ENCODE results near the gene CACHD1.

DNA sequence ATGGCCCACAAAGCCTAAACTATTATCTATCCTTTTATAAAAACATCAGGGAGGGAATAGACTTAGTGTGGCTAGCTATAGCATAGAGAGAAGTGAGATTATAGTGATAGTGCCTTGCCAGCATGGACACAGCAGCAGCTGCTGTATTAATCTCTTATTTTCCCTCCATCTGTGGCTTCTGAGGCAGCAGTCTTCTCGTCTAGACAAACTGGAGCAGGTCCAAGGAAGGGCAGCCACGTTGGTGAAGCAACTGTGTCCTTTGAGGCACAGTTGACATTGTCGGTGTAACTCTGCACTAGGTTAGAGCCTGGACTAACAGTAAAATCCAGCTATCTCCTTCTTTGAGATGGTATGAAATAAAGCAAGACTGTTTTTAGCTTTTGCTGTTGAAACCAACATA, 131.3 kb downstream of the CACHD1 start:
- TF ChIP-seq, protein P1, sequence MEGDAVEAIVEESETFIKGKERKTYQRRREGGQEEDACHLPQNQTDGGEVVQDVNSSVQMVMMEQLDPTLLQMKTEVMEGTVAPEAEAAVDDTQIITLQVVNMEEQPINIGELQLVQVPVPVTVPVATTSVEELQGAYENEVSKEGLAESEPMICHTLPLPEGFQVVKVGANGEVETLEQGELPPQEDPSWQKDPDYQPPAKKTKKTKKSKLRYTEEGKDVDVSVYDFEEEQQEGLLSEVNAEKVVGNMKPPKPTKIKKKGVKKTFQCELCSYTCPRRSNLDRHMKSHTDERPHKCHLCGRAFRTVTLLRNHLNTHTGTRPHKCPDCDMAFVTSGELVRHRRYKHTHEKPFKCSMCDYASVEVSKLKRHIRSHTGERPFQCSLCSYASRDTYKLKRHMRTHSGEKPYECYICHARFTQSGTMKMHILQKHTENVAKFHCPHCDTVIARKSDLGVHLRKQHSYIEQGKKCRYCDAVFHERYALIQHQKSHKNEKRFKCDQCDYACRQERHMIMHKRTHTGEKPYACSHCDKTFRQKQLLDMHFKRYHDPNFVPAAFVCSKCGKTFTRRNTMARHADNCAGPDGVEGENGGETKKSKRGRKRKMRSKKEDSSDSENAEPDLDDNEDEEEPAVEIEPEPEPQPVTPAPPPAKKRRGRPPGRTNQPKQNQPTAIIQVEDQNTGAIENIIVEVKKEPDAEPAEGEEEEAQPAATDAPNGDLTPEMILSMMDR (IDR thresholded peaks at IDR 0.05; ENCODE audit: low read depth, low read length), result no peak
- no peak for TF ChIP-seq EZH2phosphoT487 (IDR thresholded peaks at IDR 0.05; ENCODE audit: low read depth)
